ENCODE data around the gene LCA5L.
A peak's percentile ranks its signal among the peaks of the same experiment; 100 is the strongest.

DNA sequence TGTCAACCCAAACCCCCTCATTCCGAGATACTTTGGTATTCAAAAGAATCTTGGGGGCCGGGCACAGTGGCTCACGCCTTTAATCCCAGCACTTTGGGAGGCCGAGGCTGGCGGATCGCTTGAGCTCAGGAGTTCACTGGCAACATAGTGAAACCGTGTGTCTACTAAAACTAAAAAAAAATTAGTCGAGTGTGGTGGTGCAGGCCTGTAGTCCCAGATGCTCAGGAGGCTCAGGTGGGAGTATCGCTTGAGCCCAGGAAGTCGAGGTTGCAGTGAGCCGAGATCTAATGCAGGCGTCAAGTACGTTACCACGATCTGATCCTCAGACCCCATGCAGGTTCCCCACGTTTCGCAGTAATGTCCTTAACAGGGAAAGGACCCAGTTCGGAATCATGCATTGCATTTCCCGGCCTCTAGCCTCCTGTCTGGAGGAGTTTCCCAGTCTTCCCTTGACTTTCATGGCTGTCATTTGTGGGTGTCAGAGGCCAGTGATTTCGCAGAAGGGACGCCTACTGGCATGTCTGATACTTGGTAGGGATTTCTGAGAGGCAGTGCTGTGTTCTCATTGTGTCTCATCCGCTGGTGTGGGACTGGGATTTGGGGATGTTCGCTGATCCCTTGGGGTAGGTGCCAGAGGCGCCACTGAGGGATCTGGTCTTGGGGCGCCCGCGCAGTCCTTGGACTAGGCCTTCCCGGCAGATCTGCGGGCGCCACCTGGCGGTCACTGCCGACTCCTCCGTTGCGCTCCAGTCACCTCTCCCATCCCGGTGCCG lies 57.4 kb downstream of the LCA5L start:
- TF ChIP-seq, protein P1, sequence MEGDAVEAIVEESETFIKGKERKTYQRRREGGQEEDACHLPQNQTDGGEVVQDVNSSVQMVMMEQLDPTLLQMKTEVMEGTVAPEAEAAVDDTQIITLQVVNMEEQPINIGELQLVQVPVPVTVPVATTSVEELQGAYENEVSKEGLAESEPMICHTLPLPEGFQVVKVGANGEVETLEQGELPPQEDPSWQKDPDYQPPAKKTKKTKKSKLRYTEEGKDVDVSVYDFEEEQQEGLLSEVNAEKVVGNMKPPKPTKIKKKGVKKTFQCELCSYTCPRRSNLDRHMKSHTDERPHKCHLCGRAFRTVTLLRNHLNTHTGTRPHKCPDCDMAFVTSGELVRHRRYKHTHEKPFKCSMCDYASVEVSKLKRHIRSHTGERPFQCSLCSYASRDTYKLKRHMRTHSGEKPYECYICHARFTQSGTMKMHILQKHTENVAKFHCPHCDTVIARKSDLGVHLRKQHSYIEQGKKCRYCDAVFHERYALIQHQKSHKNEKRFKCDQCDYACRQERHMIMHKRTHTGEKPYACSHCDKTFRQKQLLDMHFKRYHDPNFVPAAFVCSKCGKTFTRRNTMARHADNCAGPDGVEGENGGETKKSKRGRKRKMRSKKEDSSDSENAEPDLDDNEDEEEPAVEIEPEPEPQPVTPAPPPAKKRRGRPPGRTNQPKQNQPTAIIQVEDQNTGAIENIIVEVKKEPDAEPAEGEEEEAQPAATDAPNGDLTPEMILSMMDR (conservative IDR thresholded peaks at IDR 0.05; ENCODE audit: low read depth in 2 of 2): peak; percentile 74 to 97
- TF ChIP-seq, protein P2, sequence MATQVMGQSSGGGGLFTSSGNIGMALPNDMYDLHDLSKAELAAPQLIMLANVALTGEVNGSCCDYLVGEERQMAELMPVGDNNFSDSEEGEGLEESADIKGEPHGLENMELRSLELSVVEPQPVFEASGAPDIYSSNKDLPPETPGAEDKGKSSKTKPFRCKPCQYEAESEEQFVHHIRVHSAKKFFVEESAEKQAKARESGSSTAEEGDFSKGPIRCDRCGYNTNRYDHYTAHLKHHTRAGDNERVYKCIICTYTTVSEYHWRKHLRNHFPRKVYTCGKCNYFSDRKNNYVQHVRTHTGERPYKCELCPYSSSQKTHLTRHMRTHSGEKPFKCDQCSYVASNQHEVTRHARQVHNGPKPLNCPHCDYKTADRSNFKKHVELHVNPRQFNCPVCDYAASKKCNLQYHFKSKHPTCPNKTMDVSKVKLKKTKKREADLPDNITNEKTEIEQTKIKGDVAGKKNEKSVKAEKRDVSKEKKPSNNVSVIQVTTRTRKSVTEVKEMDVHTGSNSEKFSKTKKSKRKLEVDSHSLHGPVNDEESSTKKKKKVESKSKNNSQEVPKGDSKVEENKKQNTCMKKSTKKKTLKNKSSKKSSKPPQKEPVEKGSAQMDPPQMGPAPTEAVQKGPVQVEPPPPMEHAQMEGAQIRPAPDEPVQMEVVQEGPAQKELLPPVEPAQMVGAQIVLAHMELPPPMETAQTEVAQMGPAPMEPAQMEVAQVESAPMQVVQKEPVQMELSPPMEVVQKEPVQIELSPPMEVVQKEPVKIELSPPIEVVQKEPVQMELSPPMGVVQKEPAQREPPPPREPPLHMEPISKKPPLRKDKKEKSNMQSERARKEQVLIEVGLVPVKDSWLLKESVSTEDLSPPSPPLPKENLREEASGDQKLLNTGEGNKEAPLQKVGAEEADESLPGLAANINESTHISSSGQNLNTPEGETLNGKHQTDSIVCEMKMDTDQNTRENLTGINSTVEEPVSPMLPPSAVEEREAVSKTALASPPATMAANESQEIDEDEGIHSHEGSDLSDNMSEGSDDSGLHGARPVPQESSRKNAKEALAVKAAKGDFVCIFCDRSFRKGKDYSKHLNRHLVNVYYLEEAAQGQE (IDR thresholded peaks at IDR 0.05; ENCODE audit: unreplicated experiment): no peak
- TF ChIP-seq POLR2AphosphoS5 (IDR thresholded peaks at IDR 0.05; ENCODE audit: low read depth): no peak
- TF ChIP-seq ZNF114 (CRISPR knock-in tag; IDR thresholded peaks at IDR 0.05): no peak
- TF ChIP-seq EZH2 (IDR thresholded peaks at IDR 0.05; ENCODE audit: low read depth, unreplicated experiment): no peak
- no peak for TF ChIP-seq EZH2phosphoT487 (IDR thresholded peaks at IDR 0.05; ENCODE audit: unreplicated experiment)
- TF ChIP-seq, protein P3, sequence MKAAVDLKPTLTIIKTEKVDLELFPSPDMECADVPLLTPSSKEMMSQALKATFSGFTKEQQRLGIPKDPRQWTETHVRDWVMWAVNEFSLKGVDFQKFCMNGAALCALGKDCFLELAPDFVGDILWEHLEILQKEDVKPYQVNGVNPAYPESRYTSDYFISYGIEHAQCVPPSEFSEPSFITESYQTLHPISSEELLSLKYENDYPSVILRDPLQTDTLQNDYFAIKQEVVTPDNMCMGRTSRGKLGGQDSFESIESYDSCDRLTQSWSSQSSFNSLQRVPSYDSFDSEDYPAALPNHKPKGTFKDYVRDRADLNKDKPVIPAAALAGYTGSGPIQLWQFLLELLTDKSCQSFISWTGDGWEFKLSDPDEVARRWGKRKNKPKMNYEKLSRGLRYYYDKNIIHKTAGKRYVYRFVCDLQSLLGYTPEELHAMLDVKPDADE (IDR thresholded peaks at IDR 0.05): no peak
